Large intestine (tissue), 3 donors: ENCODE data around the gene MRGPRX3. TPM values are rescaled to one million over a fixed set of nuclear protein-coding genes. Genes with fewer than 3 reads are reported as not detected.

Experiments used
- DNase-seq, 2 donors: peaks; one replicate each; pipeline versions ENCODE4 v3.0.0 to v3.0.0-alpha.2; 2013
- H3K27ac ChIP-seq: one replicate; pipeline ENCODE4 v1.5.1; 2013; ENCODE audit warnings: low read length
- H3K27me3 ChIP-seq: 2 replicates; pipeline ENCODE4 v1.6.1; 2013; ENCODE audit warnings: low read length; ENCODE audit not compliant: control insufficient read depth, insufficient read depth
- H3K36me3 ChIP-seq: 2 replicates; pipeline ENCODE4 v1.6.1; 2013; ENCODE audit warnings: low read length; ENCODE audit not compliant: control insufficient read depth, insufficient read depth
- H3K4me1 ChIP-seq: one replicate; pipeline ENCODE4 v1.6.1; 2013; ENCODE audit warnings: low read length; ENCODE audit not compliant: control insufficient read depth, insufficient read depth
- H3K4me3 ChIP-seq: one replicate; pipeline ENCODE4 v1.5.1; 2013; ENCODE audit warnings: low read length
- H3K9me3 ChIP-seq: one replicate; pipeline ENCODE4 v1.6.1; 2013; ENCODE audit warnings: mild to moderate bottlenecking, low read depth, low read length, moderate library complexity; ENCODE audit not compliant: control insufficient read depth
- WGBS: methylation state at CpG from one replicate; pipeline ENCODE4 v1.1.5; 2013; ENCODE audit warnings: low lambda C conversion rate; ENCODE audit not compliant: insufficient coverage; 5-methylcytosine and 5-hydroxymethylcytosine counted together
- polyA plus RNA-seq: library from polyadenylated mRNA; unstranded; fragments of 120-200 nt; gene quantifications from one replicate; pipeline ENCODE4 v1.2.1, GENCODE V29; 2013

The MRGPRX3 gene
- polyA plus RNA-seq, 1 donor: not detected

- Histone ChIP-seq H3K27me3 (peaks cover 11% of the 10 kb centered on the region), H3K27ac (no peak overlapping the region), H3K4me3 (no peak overlapping the region), H3K36me3 (no peaks in the 10 kb centered on the region), H3K9me3 (no peaks in the 10 kb centered on the region), H3K4me1 (no peaks in the 10 kb centered on the region)
- no peak for DNase-seq
- no CpG with 5 or more reads among the region's 3 CpGs for WGBS
Observed at GRCh38 chr11:18151581-18151980, 19.2 kb downstream of the MRGPRX3 start.

GRCh38 chr11:18168372-18168771, 36.0 kb downstream of the MRGPRX3 start:
- DNase-seq: no peak
- no peaks in the 10 kb centered on the region for H3K36me3 ChIP-seq
- H3K4me3 ChIP-seq: no peak overlapping the region
- no peaks in the 10 kb centered on the region for H3K4me1 ChIP-seq
- no peak overlapping the region for H3K27ac ChIP-seq
- peaks cover 8% of the 10 kb centered on the region for H3K27me3 ChIP-seq
- WGBS: no CpG with 5 or more reads among the region's 1 CpG
- H3K9me3 ChIP-seq: no peaks in the 10 kb centered on the region

DNA sequence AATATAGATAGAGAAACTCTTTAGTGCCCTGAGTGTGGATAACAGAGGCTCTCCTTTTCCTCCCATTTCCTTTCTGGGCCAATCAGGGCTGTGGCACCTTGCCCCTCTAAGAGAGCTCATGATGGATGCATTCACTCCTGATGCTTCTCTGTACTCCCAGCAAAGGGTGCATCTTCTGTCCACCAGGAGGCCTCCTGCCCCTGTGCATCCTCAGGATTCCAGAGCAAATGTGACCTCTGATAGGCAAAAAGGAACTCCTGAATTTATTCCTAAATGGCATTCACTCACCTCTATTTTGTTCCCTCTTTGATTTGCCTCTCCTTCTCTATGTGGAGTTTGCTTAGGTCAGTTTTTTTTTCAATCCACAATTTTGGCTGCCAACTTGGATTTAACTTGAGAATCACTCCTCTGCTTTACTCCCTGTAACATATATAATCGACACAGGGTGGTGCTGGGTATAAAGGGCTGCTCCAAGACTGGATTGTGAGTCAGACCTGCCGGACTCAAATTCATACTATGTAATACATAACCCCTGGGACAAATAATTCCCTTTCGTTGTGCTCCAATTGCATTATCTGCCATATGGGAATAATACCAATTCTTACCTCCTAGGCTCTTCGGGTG, 39.1 kb downstream of the MRGPRX3 start:
- Histone ChIP-seq H3K27ac (no peak overlapping the region), H3K9me3 (no peaks in the 10 kb centered on the region), H3K4me3 (no peak overlapping the region), H3K27me3 (peaks cover 16% of the 10 kb centered on the region), H3K36me3 (no peaks in the 10 kb centered on the region), H3K4me1 (no peaks in the 10 kb centered on the region)
- WGBS: 60% methylated on average over 1 of the region's 4 CpGs
- no peak for DNase-seq

DNA sequence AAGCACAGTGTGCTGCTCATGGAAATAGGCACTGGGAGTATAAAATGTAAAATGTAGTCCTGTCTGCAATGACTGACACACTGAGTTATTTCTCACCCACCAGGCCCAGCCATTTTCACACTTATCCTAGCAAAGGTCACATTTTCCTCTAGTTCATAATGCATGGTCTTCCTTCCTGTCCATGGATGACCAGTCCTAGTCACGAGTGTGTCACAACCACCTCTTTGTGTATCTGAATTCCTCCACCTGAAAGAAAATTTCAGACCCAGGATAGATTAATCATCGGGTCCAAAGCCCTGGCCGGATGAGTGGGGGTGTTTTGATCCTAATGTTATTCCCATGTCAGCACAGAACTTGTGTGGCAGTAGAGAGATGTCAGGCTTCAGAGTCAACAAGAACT, 40.3 kb downstream of the MRGPRX3 start, which contains the start of gene MRGPRX4:
Gene MRGPRX4, plus strand, starts transcription at position 172 of the 400 bp plus-strand sequence. CDS start 420 bp downstream, outside the sequence.
- H3K4me3 ChIP-seq: no peak within 1 kb of the TSS
- WGBS: no CpG with 5 or more reads among the region's 3 CpGs
- H3K36me3 ChIP-seq: no peaks in the 10 kb centered on the region
- DNase-seq: no peak
- H3K9me3 ChIP-seq: no peaks in the 10 kb centered on the region
- no peak within 1 kb of the TSS for H3K27ac ChIP-seq
- H3K27me3 ChIP-seq: peaks cover 17% of the 10 kb centered on the region
- no peaks in the 10 kb centered on the region for H3K4me1 ChIP-seq

- WGBS: 60% methylated on average over 1 of the region's 28 CpGs
- H3K36me3 ChIP-seq: no peaks in the 10 kb centered on the region
- H3K4me1 ChIP-seq: no peaks in the 10 kb centered on the region
- H3K27ac ChIP-seq: no peak overlapping the region
- no peak for DNase-seq
- H3K4me3 ChIP-seq: no peak overlapping the region
- no peaks in the 10 kb centered on the region for H3K9me3 ChIP-seq
- H3K27me3 ChIP-seq: peaks cover 20% of the 10 kb centered on the region
Observed at GRCh38 chr11:18173225-18173866, 41.0 kb downstream of the MRGPRX3 start.

Other genes with a start within 250 kb of the MRGPRX3 start
- 19.7 TPM for gene SERGEF, start 119.5 kb upstream of the MRGPRX3 start, polyA plus RNA-seq
- 16.1 TPM for gene TPH1, start 86.3 kb upstream of the MRGPRX3 start, polyA plus RNA-seq
- 22.7 TPM for gene SAAL1, start 26.5 kb upstream of the MRGPRX3 start, polyA plus RNA-seq
- gene MRGPRX4, start 40.3 kb downstream of the MRGPRX3 start, polyA plus RNA-seq: not detected
- not detected for gene SAA4, start 104.2 kb downstream of the MRGPRX3 start, polyA plus RNA-seq
- gene SAA2, start 116.1 kb downstream of the MRGPRX3 start, polyA plus RNA-seq: not detected
- gene SAA1, start 133.7 kb downstream of the MRGPRX3 start, polyA plus RNA-seq: not detected
- gene HPS5, start 189.6 kb downstream of the MRGPRX3 start, polyA plus RNA-seq: 18.2 TPM
- 64.5 TPM for gene GTF2H1, start 190.0 kb downstream of the MRGPRX3 start, polyA plus RNA-seq